ENCODE data around the gene KCNQ1.

Gene KCNQ1

DNA sequence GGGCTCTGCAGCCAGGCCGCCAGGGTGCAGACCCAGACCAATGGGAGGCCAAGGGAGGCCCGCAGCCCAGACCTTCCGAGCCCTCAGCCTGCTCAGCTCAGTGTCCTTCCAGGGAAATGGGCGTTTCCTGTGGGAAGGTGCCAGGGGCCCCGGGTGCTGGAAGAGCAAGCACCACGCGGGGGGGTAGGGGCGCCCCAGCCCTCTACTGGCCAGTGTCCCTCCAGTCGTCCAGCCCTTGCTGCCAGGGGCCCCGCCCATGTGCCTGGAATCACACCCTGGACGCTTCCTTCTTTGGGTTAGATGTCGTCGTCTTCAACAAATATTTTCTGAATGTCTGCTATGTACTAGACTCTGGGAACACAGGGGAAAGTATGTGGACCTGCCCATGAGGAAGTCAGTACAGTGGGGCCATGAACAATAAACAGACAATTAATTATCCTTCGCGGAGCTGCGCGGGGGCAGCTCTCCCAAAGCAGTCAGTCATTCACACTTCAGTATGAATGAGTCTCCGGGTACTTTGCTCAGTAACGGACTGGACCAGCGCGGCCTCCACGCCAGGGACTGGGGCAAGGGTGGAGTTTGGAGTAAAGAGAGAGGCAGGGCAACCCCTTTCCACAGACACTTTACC lies 380.6 kb downstream of the KCNQ1 start:
- peak overlapping the region; percentile 36; the same call in 1 of the 2 replicates for H3K4me3 ChIP-seq
- no peaks in the 10 kb centered on the region for H3K27me3 ChIP-seq
- H3K27ac ChIP-seq: peak overlapping the region; percentile 90
- H3K4me1 ChIP-seq: peaks cover 60% of the 10 kb centered on the region
- no peak for TF ChIP-seq Cebpa-rat (IDR thresholded peaks at IDR 0.05)
- H3K36me3 ChIP-seq: peaks cover 20% of the 10 kb centered on the region
- peak overlapping the region; percentile 72 for H3K9ac ChIP-seq
- H3K4me2 ChIP-seq: peak overlapping the region; percentile 86
- H3K9me3 ChIP-seq: peaks cover 49% of the 10 kb centered on the region
- no peaks in the 10 kb centered on the region for H4K20me1 ChIP-seq

DNA sequence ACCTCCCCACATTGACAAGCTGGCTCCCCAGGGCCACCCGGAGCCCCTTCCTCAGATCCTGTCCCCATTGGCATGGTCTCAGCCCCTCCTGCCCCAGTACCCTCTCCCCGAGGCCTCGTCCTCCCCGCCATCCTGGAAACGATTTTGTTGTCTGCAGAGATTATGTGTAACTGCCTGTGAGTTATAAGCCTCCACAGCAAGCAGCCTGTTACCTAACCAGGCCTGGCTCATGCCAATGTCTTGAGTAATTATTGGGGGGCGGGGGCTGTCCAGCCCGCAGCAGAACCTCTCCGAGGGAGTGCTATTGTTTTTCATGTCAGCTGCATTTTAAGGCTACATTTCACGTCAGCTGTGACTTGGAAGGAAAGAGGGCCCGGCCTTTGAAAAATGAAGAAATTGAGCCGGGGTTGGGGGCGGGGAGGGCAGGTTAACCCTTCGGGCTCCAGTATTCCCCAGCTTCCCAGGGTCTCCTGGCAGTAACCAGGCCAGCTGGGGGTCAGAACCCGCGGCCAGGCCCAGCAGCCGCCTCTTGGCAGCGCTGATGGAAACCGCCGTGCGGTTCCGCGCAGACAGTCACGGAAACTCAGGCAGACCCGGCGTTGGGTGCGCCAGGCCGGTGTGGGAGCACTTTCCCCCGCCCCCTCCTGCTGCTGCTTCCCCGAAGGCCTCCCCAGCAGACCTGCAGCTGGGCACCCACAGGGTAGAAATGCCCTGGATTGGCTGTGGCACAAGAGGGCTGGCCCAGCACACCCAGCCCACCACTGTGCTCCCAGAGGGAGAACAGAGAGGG lies 381.3 kb downstream of the KCNQ1 start:
- Histone ChIP-seq H3K27me3 (no peaks in the 10 kb centered on the region), H3K27ac (peak overlapping the region; percentile 90), H4K20me1 (no peaks in the 10 kb centered on the region), H3K9ac (peak overlapping the region; percentile 72), H3K4me2 (peak overlapping the region; percentile 86), H3K4me3 (peak overlapping the region; percentile 36), H3K36me3 (peaks cover 20% of the 10 kb centered on the region), H3K4me1 (peaks cover 67% of the 10 kb centered on the region), H3K9me3 (peaks cover 42% of the 10 kb centered on the region)
- TF ChIP-seq Cebpa-rat (IDR thresholded peaks at IDR 0.05): 0 out of 2 replicates have a peak, but pooled peaks have one; percentile 43

DNA sequence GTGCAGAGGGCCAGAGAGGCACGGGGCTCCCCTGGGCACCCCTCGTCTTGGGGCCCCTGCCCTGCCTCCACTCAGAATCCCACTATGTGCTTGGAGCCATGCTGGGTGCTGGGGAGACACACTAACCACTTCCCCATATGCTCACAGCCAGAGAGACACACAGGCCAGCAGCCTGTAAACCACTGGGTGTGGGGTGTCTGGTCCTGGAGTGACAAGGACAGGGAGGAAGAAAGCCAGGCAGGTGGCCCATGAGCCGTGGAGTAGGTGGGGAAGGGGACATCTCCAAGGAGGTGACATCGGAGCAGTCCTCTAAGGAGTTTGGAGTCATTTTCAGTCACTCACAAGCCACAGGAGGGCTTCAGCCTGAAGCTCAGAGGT lies 381.9 kb downstream of the KCNQ1 start:
- Histone ChIP-seq H3K4me3 (peak overlapping the region; percentile 36; the same call in 1 of the 2 replicates), H3K27ac (peak overlapping the region; percentile 90), H3K9ac (peak overlapping the region; percentile 72), H4K20me1 (no peaks in the 10 kb centered on the region), H3K36me3 (peaks cover 20% of the 10 kb centered on the region), H3K9me3 (peaks cover 36% of the 10 kb centered on the region), H3K4me2 (peak overlapping the region; percentile 86), H3K27me3 (no peaks in the 10 kb centered on the region), H3K4me1 (peaks cover 72% of the 10 kb centered on the region)
- TF ChIP-seq Cebpa-rat (IDR thresholded peaks at IDR 0.05): no peak

DNA sequence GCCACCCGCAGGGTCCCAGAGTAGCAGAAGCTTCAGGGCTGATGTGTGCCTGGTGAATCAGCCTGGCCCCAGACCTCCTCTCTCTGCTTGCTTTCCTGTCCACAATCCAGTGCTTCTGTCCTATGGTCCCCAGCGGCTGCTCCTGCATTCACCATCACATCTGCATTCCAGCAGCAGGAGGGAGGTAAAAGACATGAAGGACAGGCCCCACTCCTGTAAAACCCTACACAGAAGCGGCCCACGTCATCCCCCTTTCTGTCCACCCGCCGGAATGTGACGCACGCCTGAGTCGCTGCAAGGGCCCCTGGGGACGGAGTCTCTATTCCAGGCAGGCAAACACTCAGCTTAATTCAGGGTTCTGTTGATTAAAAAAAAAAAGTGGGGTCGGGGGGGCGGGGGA lies 382.4 kb downstream of the KCNQ1 start:
- Histone ChIP-seq H4K20me1 (no peaks in the 10 kb centered on the region), H3K27me3 (no peaks in the 10 kb centered on the region), H3K9ac (peak overlapping the region; percentile 72), H3K4me3 (peak overlapping the region; percentile 28; the same call in 1 of the 2 replicates), H3K36me3 (peaks cover 14% of the 10 kb centered on the region), H3K9me3 (peaks cover 30% of the 10 kb centered on the region), H3K4me1 (peaks cover 78% of the 10 kb centered on the region), H3K4me2 (peak overlapping the region; percentile 86), H3K27ac (peak overlapping the region; percentile 90)
- no peak for TF ChIP-seq Cebpa-rat (IDR thresholded peaks at IDR 0.05)

DNA sequence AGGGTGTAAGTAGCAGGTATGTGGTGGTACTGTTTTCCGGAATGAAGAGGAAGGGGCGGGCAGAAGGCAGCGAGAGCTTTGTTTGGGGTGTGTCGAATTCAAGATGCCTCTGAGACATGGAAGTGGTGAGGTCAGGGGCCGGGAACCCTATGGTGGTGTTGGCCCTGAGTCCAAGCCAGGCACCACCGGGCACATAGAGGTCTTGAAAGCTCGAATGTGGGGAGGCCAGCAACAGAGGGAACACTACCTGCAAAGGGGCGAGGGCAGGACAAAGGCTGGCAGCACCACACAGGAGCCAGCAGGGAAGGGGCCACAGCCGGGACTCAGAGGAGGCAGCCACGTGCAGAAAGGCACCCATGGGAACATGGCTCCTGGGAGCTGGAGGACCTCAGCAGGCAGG lies 383.0 kb downstream of the KCNQ1 start:
- Histone ChIP-seq H3K4me2 (peak overlapping the region; percentile 86), H3K4me1 (peaks cover 83% of the 10 kb centered on the region), H3K36me3 (peaks cover 9% of the 10 kb centered on the region; the same call in 1 of the 2 replicates), H3K9ac (peak overlapping the region; percentile 72), H3K27me3 (no peaks in the 10 kb centered on the region), H3K9me3 (peaks cover 25% of the 10 kb centered on the region), H3K27ac (peak overlapping the region; percentile 90), H3K4me3 (no peak overlapping the region; the same call in 1 of the 2 replicates), H4K20me1 (no peaks in the 10 kb centered on the region)
- no peak for TF ChIP-seq Cebpa-rat (IDR thresholded peaks at IDR 0.05)

DNA sequence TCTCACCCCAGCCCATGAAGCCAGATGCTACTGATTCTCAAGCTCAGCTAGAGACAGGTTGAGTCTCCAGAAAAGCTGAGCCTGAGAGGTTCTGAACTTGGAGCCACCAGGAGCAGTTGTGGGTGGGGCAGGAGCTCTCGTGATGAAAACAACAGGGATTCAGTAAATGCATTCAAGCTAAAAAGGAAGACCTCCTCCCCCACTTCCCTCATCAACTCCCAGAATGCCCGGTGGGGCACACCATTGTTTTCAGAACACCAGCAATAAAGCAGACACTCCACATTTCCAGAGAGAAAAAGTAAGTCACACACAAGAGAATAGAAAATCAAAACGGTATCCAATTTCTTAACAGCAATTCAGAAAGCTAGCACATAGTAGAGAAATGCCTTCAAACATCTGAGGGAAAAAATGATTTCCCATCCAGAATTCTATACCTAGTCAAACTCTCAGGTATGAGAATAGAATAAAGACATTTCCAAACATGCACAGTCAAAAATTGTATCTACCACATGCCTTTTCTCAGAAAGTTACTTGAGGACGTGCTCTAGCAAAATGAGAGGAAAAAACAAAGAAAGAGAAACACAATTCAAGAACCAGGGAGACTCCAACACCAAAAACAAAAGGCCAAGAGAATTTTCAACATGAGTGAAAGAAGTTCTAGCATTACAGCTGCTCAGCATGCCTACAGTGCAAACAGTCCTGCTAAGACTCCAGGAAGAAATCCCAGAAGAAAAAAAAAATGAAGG lies 383.9 kb downstream of the KCNQ1 start:
- TF ChIP-seq Cebpa-rat (IDR thresholded peaks at IDR 0.05): no peak
- no peaks in the 10 kb centered on the region for H4K20me1 ChIP-seq
- peaks cover 89% of the 10 kb centered on the region for H3K4me1 ChIP-seq
- no peaks in the 10 kb centered on the region for H3K27me3 ChIP-seq
- H3K4me3 ChIP-seq: no peak overlapping the region
- no peak overlapping the region; the same call in 1 of the 2 replicates for H3K9ac ChIP-seq
- peaks cover 15% of the 10 kb centered on the region for H3K9me3 ChIP-seq
- H3K36me3 ChIP-seq: peaks cover under 1% of the 10 kb centered on the region; the same call in 1 of the 2 replicates
- H3K27ac ChIP-seq: peak overlapping the region; percentile 90
- H3K4me2 ChIP-seq: peak overlapping the region; percentile 86

DNA sequence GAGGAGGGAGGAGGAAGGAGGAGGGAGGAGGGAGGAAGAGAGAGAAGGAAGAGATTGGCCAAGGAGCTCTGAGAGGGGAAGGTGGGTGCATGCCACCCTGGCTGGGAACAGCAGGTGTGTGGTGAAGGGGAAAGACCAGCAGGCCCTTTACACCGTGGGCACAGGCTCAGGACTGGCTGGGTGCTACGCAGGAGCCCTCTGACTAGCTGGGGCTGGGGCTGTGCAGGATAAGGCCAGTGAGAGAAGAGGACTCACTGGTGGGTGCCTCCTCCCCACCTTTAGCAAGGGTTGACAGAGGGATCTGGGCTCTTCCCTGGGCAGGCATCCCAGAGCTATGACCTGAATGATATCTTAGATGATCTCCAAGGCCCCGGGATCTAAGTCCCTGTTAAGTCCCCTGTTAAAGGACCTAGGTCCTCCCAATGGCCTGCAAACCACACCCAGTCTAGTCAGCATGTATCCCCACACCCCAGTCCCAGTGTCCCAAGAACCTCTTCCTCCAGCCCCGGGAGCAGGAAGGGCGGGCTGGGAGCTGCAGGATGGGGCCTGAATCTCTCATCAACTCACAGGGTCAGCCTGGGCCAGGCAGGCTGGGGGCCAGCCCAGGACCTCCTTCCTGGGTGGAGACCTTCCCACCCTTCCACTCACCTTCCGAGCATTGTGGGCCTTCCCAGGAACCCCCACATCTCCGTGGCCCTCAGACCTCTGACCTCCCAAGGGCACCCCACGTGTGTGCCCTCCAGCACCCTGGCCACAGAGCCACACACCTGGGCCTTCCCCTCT lies 385.4 kb downstream of the KCNQ1 start:
- Histone ChIP-seq H3K27ac (peak overlapping the region; percentile 43; the same call in 1 of the 2 replicates), H3K36me3 (no peaks in the 10 kb centered on the region; the same call in 1 of the 2 replicates), H3K9ac (no peak overlapping the region), H4K20me1 (no peaks in the 10 kb centered on the region), H3K4me3 (no peak overlapping the region), H3K4me2 (peak overlapping the region; percentile 61), H3K4me1 (peaks cover 83% of the 10 kb centered on the region), H3K27me3 (no peaks in the 10 kb centered on the region), H3K9me3 (peaks cover 11% of the 10 kb centered on the region)
- TF ChIP-seq Cebpa-rat (IDR thresholded peaks at IDR 0.05): no peak

DNA sequence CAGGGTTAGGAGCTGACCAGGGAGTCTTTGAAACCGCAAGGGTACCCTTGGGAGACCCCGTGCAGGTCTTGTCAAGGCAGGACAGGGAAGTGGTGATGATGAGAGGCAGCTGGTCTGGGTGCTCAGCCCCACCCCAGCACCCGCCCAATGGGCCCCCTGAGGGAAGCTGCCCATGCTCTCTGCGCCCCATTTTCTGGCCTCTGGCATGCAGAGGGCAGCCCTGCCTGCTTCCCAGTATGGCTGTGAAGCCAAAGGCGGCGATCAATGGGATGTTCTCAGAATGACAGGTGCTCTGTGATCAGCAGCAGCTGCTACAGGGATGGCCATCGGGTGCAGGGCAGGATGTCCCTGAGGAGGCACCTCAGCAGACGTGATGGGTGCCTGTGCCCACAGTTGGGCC lies 386.1 kb downstream of the KCNQ1 start:
- no peak for TF ChIP-seq Cebpa-rat (IDR thresholded peaks at IDR 0.05)
- Histone ChIP-seq H3K4me3 (no peak overlapping the region), H3K4me1 (peaks cover 79% of the 10 kb centered on the region), H3K4me2 (peak overlapping the region; percentile 61), H3K36me3 (no peaks in the 10 kb centered on the region; the same call in 1 of the 2 replicates), H4K20me1 (no peaks in the 10 kb centered on the region), H3K9ac (no peak overlapping the region), H3K9me3 (peaks cover 11% of the 10 kb centered on the region), H3K27ac (peak overlapping the region; percentile 43; the same call in 1 of the 2 replicates), H3K27me3 (no peaks in the 10 kb centered on the region)

Measured in BLaER1 (cell line).